NT2/D1 (cell line): ENCODE data around the gene ACTR3C.

ENCODE experiments used
- SUZ12 ChIP-seq: IDR thresholded peaks from 2 replicates; pipeline ENCODE4 v1.6.1; 2011; ENCODE audit not compliant: insufficient read length, insufficient read depth; ENCODE audit errors: extremely low read depth
- YY1 ChIP-seq: IDR thresholded peaks from 2 replicates; pipeline ENCODE4 v1.6.1; 2011; ENCODE audit not compliant: insufficient read length, insufficient read depth

- TF ChIP-seq YY1: no peak
- no peak for TF ChIP-seq SUZ12
These were observed 16.1 kb upstream of the ACTR3C start for GRCh38 chr7:150339409-150339809.
